HG02840 (cell line): ENCODE results near the gene DRP2.
"Not testable (repeated sequence)": the region's sequence is repeated elsewhere in the genome, so short reads cannot be mapped to it uniquely, and the experiment has no call there.

ENCODE experiments used
- ATAC-seq: cut with Tn5 transposase; IDR thresholded peaks from one replicate; pipeline ENCODE4 v1.9.1; 2021; ENCODE audit warnings: mild to moderate bottlenecking, moderate library complexity, moderate number of reproducible peaks; ENCODE audit not compliant: unreplicated experiment, low FRiP score

DRP2 gene

DNA sequence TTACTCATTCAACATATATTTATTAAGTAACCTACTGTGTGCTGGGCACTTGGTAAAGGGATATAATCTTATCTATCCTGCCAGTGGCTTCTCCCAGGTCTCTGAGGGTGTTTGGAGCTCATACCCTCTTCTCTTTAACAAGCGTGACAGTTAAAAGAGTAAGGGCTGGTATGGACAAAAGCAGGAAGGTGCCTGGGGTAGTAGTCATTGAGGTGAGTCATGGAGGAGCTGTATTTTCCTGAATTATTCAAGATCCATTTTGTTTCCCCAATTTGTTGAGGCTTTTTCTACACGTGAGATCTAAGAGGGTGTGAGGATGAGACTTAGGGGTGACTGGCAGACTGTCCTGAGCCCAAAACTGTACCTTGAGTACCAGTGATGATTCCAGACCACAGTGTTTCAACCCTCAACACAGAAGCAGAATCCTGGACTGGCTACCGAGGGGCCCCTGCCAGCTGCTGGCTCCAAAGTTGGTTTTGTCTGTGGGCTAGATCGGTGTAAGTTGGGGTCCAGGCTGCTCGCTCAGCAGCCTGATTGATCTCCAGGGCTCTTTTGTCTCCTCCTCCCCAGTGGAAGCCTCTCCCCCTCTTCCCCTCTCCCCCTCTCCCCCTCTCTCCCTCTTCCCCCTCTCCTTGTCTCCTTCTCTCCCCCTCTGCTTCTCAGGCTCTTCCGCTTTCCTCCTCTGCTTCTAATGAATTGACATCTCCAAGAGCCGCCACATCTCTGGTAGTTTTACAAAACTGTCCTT, at the start of gene DRP2:
Gene DRP2, plus strand, starts transcription at position 671 of the 748 bp plus-strand sequence. CDS start 11,862 bp downstream, outside the sequence.
- ATAC-seq: no peak

DNA sequence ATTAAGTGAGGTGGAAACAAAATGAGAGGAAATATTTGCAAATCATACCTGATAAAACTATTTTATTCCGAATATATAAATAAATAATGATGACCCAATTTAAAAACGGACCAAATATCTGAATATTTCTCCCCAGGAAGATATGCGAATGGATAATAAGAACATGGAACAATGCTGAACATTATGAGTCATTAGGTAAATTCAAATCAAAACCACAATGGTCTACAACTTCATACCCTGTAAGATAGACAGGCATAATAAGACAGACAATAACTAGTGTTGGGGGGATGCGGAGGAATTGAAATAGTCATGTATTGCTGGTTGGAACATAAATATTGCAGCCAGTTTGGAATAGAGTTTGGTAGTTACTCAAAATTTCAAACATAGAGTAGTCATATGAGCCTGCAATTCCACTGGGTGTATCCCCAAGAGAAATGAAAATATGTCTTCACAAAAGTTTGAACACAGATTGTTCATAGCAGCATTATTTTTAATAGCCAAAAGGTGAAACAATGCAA, 47.6 kb upstream of the DRP2 start:
- ATAC-seq: no peak

DNA sequence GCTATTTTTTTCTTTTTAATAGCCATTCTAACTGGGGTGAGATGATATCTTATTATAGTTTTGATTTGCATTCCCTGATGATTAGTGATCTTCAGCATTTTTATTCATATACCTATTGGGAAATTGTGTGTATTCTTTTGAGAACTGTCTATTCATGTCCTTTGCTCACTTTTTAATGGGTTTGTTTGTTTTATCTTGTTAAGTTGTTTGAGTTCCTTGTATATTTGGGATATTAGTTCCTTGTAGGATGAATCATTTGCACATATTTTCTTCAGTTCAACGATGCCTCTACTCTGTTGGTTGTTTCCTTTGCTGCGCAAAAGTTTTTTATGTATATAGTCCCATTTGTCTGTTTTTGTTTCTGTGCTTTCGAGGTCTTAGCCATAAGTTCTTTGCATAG, 43.1 kb upstream of the DRP2 start:
- no peak for ATAC-seq

DNA sequence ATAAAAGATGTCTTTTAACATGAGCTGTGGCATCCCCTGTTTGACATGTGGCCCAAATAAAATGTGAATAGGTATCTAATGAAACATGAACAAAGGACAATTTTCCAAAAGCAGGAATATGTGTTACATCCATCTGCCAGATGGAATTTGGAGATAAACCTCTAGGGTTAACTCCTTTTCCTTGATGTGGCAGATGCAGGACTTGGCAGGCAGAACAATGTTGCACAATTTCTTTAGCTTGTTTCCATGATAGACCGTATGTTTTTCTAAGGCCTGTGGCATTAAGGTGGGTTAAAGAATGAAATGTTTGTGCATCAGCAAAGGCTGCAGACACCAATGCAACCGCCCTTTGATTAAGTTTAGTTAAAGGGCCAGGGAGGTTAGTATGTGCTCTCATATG, 34.7 kb upstream of the DRP2 start:
- not testable (repeated sequence) for ATAC-seq

GRCh38 chrX:101187961-101188360, 31.6 kb upstream of the DRP2 start:
- ATAC-seq: not testable (repeated sequence)

GRCh38 chrX:101190736-101191135, 28.9 kb upstream of the DRP2 start:
- no peak for ATAC-seq

- ATAC-seq: no peak
Observed at GRCh38 chrX:101191217-101191750, 28.3 kb upstream of the DRP2 start.

DNA sequence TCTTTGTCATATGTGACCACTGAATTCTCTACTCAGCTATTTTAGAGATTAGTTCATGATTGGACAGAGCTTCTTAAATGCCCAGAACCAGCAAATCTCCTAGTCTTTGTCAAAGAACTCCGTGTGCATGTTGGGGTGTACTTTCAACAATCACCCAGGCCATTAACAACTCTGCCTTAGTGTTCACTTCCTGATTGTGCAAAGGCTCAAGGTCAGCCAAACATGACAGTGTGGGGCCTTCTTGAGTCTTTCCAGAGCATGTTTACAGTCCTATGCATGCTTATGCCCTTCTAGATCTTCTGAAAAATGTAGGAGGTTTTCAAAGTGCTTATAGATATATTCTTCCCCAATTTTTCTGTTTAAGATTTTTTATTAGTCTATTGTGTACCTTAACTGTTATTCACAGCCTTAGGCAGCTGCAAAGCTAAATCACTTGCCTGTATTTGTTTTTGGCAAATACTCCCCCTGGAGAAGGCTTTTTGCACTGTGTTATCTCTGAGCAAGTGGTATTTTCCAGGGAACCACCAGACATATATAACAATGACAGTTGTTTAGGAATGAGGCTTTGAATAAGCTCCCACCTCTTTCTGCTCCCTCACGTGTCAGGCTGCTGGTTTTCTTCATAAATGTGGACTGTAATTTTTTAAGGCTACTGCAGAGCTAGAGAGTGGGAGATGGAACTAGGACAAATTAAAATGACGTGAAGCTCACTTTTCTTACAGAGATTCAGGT, 24.0 kb upstream of the DRP2 start:
- no peak for ATAC-seq

DNA sequence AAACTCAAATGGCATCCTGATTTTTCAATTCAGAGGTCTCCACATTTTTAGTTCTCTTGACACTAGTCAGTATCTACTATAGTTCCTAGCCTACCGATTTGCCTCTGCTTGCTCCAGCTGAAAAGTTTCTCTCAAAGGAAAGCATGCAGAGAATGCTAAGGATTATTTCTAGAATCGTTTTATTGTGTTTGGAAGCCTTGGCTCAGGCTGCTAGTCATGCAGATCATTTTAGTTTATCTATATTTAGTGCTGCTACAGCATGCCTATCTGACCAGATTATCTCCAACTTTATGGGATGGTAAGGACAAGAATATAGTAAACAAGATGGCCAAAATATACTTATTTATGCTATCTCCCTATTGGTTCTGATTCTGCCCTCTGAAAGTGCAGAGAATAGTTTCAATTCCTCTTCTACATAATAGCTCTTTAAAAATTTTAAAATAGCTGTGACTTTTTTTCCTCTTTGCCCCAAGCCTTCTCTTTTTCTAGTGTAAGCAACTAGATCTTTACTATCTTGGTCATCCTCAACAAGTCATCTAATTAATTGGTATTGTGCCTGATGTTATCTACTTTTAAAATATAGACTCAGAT, 15.7 kb upstream of the DRP2 start:
- ATAC-seq: no peak

GRCh38 chrX:101206471-101206870, 13.1 kb upstream of the DRP2 start:
- no peak for ATAC-seq

GRCh38 chrX:101208152-101208905, 11.3 kb upstream of the DRP2 start:
- ATAC-seq: no peak

DNA sequence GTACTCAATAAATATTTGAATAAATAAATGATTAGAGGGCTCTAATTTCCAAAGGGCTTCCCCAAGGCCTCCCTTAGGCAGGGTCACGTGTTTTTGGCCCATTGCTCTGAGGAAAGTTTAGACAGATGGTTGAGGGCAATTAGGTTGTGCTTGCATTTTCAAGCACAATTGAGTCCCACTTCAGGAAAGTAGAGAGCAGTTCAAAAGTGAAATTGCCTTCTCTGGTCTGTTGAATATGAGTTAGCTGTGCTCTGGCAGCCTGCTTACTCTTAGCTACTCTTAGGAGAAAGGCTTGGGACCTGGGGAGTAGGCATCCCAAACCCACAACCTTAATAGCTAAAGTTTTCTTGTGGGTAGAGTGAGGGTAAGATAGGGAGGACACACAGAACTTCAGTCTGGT, 9.0 kb upstream of the DRP2 start:
- ATAC-seq: no peak

GRCh38 chrX:101217689-101218088, 1.9 kb upstream of the DRP2 start:
- no peak for ATAC-seq

GRCh38 chrX:101219864-101220346, 319 bp downstream of the DRP2 start:
- ATAC-seq: no peak

GRCh38 chrX:101220662-101221260, 1.2 kb downstream of the DRP2 start:
- no peak for ATAC-seq

DNA sequence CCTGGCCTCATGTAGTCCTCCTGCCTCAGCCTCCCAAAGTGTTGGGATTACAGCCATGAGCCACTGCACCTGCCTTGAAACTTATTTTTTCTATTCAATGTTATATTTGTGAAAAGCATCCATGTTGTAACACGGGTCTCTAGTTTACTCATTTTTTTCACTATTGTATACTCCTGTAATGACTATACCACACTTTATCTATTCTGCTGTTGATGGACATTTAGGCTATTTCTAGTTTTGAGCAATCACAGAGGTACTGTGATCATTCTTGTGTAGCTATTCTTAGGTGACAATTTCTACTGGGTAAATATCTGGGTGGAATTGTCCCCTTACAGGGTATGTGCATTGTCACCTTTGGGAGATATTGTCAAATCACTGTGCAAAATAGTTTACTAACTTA, 3.6 kb downstream of the DRP2 start:
- ATAC-seq: no peak

DNA sequence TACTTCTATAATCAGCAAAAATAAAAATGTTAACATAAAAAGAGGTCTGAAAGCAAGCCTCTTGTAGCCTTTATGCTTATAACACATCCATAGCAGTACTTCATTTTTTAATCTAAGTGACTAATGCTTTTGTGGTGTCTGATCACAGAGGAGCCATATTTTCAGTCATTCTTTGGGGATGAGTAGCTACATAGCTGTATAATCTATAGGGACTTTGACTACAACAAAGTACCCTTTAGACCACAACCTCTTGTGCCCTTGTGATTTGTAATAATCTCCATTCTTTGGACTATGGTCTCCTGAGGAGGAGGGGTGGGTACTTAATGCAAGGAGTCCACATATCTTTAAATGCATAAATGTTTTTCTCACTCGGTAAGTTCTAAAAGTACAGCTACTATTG, 9.6 kb downstream of the DRP2 start:
- ATAC-seq: no peak

DNA sequence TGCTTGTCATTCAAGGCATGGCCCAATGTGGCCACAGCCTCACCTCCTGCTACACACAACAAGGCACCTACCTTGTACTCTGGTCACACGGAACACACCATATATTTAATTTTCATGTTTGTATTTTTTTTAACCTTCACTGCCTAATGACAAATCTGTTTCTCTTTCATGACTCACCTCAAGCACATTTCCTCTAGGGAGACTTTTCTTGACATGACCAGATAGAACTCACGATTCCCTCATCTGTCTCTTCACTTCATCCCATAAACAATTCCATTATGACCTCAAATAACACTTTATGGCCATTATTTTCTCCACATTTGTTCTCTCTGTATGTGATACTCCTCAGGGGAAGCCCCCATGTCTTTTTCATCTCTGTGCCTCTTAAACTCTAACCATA, 11.1 kb downstream of the DRP2 start:
- no peak for ATAC-seq

DNA sequence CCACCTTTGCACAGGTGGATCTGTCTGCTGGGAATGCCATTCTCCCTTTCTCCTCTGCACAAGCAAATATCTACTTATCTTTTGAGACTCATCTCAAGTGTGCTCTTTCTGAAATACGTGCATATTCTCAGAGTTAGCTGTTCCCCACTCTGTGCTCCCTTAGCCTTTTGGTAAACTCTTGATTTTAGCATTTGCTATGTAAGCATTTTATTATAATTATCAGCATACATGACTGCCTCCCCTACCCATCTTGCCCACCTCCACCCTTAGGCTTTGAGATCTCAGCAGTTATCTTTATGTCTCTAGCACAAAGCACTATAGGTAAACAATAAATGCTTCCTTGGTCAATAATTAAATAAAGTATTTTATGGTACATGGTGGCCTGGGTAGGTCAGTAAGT, 11.5 kb downstream of the DRP2 start:
- ATAC-seq: no peak

GRCh38 chrX:101232316-101232715, 12.7 kb downstream of the DRP2 start:
- ATAC-seq: no peak
